NCI-H446 treated with DMSO at 0.1 percent for 48 hours (cell line): ENCODE results near the gene RBM20.
"Not testable (repeated sequence)": the region's sequence is repeated elsewhere in the genome, so short reads cannot be mapped to it uniquely, and the experiment has no call there.

Source experiments
- DNase-seq: peaks from one replicate; lab custom pipeline; 2025; lab: John Stamatoyannopoulos, UW

Gene RBM20

DNA sequence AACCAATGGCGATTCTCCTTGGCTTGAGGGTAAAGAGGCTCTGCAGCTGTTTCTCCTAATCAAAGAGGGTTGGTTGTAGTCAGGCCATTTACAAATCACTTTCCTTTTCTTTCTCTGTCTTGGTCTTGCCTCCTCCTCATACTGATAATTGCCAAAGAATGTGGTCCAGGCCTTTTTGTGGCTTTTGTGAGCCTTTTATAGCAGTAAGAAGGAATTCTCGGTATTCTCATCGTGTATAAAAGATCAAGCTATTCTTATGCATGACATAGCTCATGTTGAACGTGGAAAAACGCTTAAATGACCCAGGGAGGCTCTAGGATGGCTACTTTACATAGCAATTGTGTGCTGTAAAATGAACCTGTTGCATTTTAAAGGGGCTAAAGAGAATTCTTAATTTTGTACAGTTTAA is 62.6 kb downstream of the RBM20 start:
- no peak for DNase-seq

DNA sequence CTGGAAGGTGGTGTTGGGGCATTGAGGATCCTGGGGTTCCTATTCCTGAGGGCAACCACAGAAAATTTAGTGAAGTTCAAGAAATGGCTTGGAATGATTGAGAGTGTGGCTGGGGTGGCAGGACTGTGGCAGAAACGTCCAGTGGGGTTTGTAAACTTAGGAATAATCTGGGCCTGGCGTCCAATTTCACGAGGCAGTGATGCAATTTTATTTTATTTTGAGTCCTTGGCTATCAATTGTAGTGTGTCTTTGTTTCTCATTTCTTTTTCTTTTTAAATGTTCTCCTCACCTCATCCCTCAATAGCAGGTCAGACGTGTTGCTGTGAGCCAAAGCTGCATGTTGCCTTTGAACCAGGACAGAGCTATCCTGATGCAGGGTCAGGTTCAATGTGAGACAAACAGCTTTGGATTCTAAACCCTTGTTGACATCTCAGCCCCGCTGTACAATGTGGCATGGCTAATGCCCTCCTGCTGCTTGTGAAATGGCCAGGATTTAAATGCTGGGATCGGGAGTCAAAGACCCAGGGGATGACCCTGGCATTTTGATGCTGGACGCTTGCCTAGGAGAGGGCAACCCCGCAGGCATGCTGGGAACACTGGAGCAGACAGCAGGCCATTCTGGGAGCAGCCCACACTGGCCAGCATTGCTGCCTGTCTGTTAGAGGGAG is 64.8 kb downstream of the RBM20 start:
- no peak for DNase-seq

GRCh38 chr10:110709444-110709828 is 65.3 kb downstream of the RBM20 start:
- no peak for DNase-seq

GRCh38 chr10:110709964-110710587 is 65.9 kb downstream of the RBM20 start:
- DNase-seq: no peak

GRCh38 chr10:110710621-110711020 is 66.5 kb downstream of the RBM20 start:
- no peak for DNase-seq

DNA sequence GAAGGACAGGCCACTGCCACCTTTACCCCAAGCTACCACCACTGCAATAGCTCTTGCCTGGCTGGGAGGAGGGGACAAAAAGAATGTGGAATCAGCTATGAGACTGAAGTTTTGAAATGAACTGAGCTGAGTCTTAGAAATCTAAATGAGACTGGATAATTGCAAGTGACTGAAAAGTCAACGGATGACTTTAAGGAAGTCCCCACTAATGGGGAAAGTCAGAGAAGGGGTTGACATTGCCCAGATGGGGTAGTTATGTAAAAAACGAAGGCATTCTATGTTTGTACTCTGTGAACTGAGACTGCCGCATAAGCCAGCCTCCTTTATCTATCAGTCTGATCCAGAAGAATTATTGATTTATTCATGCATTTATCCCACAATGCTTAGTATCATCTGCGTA is 67.2 kb downstream of the RBM20 start:
- no peak for DNase-seq

GRCh38 chr10:110714356-110714755 is 70.2 kb downstream of the RBM20 start:
- DNase-seq: no peak

GRCh38 chr10:110717781-110718589 is 73.8 kb downstream of the RBM20 start:
- no peak for DNase-seq

GRCh38 chr10:110721406-110722038 is 77.4 kb downstream of the RBM20 start:
- DNase-seq: no peak

DNA sequence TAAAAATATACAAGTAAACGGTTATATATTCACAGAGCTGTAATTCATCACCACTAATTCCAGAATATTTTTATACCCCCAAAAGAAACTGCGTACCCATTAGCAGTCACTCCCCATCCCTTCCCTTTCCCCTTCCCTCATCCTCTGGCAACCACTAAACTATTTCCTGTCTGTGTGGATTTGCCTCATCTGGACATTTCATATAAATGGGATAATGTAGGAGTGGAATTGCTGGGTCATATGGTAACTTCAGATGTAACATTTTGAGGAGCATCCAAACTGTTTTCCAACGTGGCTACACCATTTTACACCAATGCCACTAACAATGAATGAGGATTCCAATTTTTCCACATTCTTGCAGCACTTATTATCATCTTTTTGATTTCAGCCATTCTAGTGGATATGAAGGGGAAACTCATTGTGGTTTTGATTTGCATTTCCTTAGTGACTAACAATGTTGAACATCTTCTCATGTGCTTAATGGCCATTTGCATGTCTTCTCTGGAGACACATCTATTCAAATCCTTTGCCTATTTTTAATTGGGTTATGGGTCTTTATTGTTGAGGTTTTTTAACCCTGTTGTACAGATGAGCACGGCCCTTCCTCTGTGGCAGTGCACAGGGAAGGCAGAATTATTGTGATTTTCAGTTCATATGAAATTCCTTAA is 79.2 kb downstream of the RBM20 start:
- DNase-seq: no peak

GRCh38 chr10:110724116-110724921 is 80.2 kb downstream of the RBM20 start:
- DNase-seq: no peak

GRCh38 chr10:110724937-110725336 is 80.8 kb downstream of the RBM20 start:
- no peak for DNase-seq

- DNase-seq: no peak
Observed at GRCh38 chr10:110725801-110726630, 81.9 kb downstream of the RBM20 start.

- not testable (repeated sequence) for DNase-seq
Observed at GRCh38 chr10:110727785-110728184, 83.6 kb downstream of the RBM20 start.

DNA sequence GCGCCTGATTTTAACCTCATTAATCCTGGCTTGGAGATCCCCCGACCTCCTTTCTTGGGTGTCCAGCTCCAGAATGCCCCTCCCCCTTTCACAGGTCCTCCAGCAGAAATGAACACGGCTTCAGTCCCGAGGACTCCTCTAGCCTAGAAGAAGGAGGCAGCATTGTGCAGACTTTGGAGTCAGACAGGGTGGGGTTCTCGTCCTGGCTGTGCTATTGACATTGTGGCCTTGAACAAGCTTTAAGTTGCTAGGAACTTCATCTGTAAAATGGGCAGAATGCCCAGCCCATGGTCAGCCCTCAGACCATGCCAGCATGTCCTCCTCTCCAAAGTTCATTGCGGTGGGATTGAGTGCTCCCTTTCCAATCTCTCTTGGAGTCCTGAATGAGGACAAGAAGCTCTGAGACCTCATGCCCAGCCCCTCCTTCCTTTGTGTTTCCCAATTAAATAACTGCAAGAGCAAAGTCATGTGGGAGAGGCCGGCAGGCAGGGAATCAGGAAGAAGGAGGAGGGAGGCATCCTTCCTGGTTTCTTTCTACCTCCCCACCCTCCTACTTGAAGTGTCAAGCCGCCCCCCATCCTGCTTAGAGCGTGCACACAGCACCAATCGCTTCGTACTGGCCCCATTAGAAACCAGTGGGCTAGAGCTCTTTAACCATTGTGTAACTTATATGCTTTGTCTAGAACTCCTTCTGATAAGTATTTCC is 86.4 kb downstream of the RBM20 start:
- DNase-seq: no peak

DNA sequence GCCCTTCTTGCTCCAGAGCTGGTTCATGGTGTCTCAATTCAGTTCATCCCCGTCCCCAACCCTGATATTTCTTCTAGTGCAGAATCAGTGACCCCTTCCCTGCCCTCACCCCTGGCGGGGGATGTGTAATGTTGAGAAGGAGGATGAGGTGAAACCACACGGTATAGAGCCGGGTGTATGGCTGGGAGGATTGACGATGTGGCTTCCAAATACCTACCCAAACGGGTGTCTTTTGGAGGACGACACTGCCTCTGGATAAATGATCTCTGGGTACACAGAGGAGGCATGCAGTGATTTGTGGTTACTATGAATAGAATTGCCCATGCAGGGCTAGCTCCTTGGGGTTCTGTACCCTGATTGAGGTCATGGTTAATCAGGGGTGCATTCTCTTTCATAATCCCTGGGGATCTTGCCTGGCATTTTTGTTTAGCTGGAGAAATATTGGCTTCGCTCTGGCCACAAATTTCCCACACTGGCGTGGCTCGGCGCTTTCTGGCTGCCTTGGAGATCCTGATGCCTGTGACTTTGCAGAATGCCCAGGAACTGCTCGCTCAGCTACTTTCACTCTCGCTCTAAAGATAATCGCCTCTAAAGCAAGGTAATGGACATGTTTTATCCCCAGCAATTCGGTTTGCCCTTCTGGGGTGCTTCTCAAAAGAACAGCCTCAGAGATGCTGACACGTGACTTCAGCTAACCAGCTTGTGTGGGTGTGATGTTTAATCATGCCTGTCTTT is 89.2 kb downstream of the RBM20 start:
- no peak for DNase-seq

DNA sequence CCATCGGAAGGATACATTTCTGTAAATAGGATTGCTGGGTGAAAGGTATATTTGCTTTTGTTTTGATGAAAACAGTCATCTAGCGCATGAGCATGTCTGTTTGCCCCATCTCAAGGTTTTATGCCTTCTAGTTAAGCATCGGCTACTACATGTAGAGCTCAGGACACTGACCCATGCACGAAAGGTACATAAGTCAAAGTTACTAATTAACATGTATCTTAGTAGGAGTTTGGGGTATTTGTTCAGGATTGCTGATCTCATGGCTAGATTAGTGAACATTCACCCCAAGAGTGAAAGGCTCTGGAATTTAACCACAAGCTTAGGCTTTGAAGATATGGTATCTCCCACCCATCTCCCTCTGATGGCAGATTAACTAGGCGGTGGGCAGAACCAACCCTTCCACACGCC is 91.5 kb downstream of the RBM20 start:
- DNase-seq: no peak

- no peak for DNase-seq
Observed at GRCh38 chr10:110737886-110738634, 93.9 kb downstream of the RBM20 start.
